WTC11 (cell line): ENCODE results near the gene NRG3. TPM values are rescaled to one million over a fixed set of nuclear protein-coding genes. Genes with fewer than 3 reads are reported as not detected.

Source experiments
- ATAC-seq: fragments of 200-7000 bp; cut with Tn5 transposase; 2 replicates; pipeline ENCODE4 v1.10.0; 2021; ENCODE audit warnings: mild to moderate bottlenecking, moderate library complexity
- CTCF ChIA-PET: fragments of 300-600 bp; sonication (Branson Sonifier 250); formaldehyde crosslinking; loops from one replicate; lab custom pipeline; 2021; ENCODE audit warnings: antibody characterized with exemption; lab: Charles Lee
- POLR2A ChIA-PET: fragments of 350-600 bp; sonication (Branson Sonifier 250); formaldehyde crosslinking; loops from one replicate; lab custom pipeline; 2021; ENCODE audit warnings: antibody characterized with exemption; lab: Charles Lee
- DNase-seq: peaks from one replicate; pipeline ENCODE4 v3.0.0; 2021; ENCODE audit warnings: low spot score
- H3K27ac Mint-ChIP-seq: 2 replicates; pipeline ENCODE4 v1.8.0; 2021; ENCODE audit warnings: mixed read lengths
- H3K27me3 Mint-ChIP-seq: 2 replicates; pipeline ENCODE4 v1.8.0; 2021; ENCODE audit warnings: low read depth, mild to moderate bottlenecking, moderate library complexity, mixed read lengths
- H3K36me3 Mint-ChIP-seq: 2 replicates; pipeline ENCODE4 v1.8.0; 2021; ENCODE audit warnings: mixed read lengths
- H3K4me1 Mint-ChIP-seq: 2 replicates; pipeline ENCODE4 v1.8.0; 2022; ENCODE audit warnings: mixed read lengths
- H3K4me3 Mint-ChIP-seq: 2 replicates; pipeline ENCODE4 v1.8.0; 2021; ENCODE audit warnings: mild to moderate bottlenecking, moderate library complexity, mixed read lengths
- H3K9me3 Mint-ChIP-seq: 2 replicates; pipeline ENCODE4 v1.8.0; 2021; ENCODE audit warnings: mixed read lengths
- CREM ChIP-seq: sonication (generic); formaldehyde crosslinking; IDR thresholded peaks from 2 replicates; pipeline ENCODE4 v1.8.1; 2022; ENCODE audit warnings: mild to moderate bottlenecking, missing genetic modification reagents, moderate library complexity
- E2F1 ChIP-seq: sonication (generic); formaldehyde crosslinking; IDR thresholded peaks from 2 replicates; pipeline ENCODE4 v1.8.0; 2022; ENCODE audit warnings: mild to moderate bottlenecking, missing genetic modification reagents
- E2F5 ChIP-seq: sonication (generic); formaldehyde crosslinking; IDR thresholded peaks from 2 replicates; pipeline ENCODE4 v1.8.1; 2022; ENCODE audit warnings: mild to moderate bottlenecking, moderate library complexity, missing genetic modification reagents
- ELF4 ChIP-seq: sonication (generic); formaldehyde crosslinking; IDR thresholded peaks from 2 replicates; pipeline ENCODE4 v1.8.1; 2022; ENCODE audit warnings: low read depth, mild to moderate bottlenecking, moderate library complexity, missing genetic modification reagents
- HMGXB4 ChIP-seq: sonication (generic); formaldehyde crosslinking; IDR thresholded peaks from 2 replicates; pipeline ENCODE4 v1.8.1; 2023; ENCODE audit warnings: mild to moderate bottlenecking, moderate library complexity, missing genetic modification reagents
- JUN ChIP-seq: sonication (generic); formaldehyde crosslinking; IDR thresholded peaks from 2 replicates; pipeline ENCODE4 v1.8.0; 2023; ENCODE audit warnings: mild to moderate bottlenecking, missing genetic modification reagents
- SMAD4 ChIP-seq: sonication (generic); formaldehyde crosslinking; IDR thresholded peaks from 2 replicates; pipeline ENCODE4 v1.8.0; 2022; ENCODE audit warnings: mild to moderate bottlenecking, missing genetic modification reagents
- TEAD4 ChIP-seq: sonication (generic); formaldehyde crosslinking; IDR thresholded peaks from 2 replicates; pipeline ENCODE4 v1.8.0; 2022; ENCODE audit warnings: mild to moderate bottlenecking, missing genetic modification reagents
- ZNF416 ChIP-seq: fragments of 250-450 bp; sonication (Bioruptor Pico); IDR thresholded peaks from 2 replicates; pipeline ENCODE4 v1.9.0; 2021; ENCODE audit warnings: mild to moderate bottlenecking, inconsistent platforms
- total RNA-seq: library from RNA; stranded (reverse); gene quantifications from 3 replicates; pipeline ENCODE4 v1.2.3, GENCODE V29; 2021
- TF ChIP-seq, protein P1 (sequence below): fragments of 250-450 bp; sonication (Bioruptor Pico); IDR thresholded peaks from 2 replicates; pipeline ENCODE4 v1.9.0; 2021; ENCODE audit warnings: mild to moderate bottlenecking
- TF ChIP-seq, protein P2 (sequence below): fragments of 200-600 bp; IDR thresholded peaks from 2 replicates; pipeline ENCODE4 v1.8.0; 2022; ENCODE audit warnings: antibody characterized with exemption
- TF ChIP-seq, protein P3 (sequence below): sonication (generic); formaldehyde crosslinking; conservative IDR thresholded peaks from 2 replicates; pipeline ENCODE4 v1.8.1; 2023; ENCODE audit warnings: mild to moderate bottlenecking, low read depth, missing genetic modification reagents, moderate library complexity
- TF ChIP-seq, protein P4 (sequence below): fragments of 250-450 bp; sonication (Bioruptor Pico); conservative IDR thresholded peaks from 2 replicates; pipeline ENCODE4 v1.9.0; 2021; ENCODE audit warnings: mild to moderate bottlenecking
- TF ChIP-seq, protein P5 (sequence below): sonication (generic); formaldehyde crosslinking; IDR thresholded peaks from 2 replicates; pipeline ENCODE4 v1.8.0; 2023; ENCODE audit warnings: missing genetic modification reagents, mild to moderate bottlenecking, borderline replicate concordance

NRG3 gene
- total RNA-seq, 1 experiment from 2014 or later: 7.0 TPM

DNA sequence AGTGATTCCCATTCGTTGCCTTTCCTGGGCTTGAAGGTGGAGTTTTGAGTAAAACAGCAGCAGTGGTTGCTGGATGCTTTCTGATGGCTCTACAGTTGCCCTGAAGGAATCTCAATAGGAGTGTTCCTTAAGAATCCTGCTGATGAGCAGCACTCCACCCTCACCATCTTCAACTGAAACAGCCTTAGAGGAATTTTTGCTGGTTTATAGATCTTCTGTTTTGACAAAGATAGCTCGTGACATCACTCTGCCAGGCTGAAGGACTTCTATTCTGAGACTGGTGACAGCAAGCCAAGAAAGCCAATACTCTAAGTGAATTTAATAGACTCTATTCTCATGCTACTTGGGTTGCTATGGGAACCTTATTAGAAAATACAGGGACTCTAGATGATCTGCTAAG lies 1014.7 kb downstream of the NRG3 start:
- POLR2A ChIA-PET: no interaction called here
- H3K36me3 Mint-ChIP-seq: no peaks in the 10 kb centered on the region
- H3K27me3 Mint-ChIP-seq: no peaks in the 10 kb centered on the region
- DNase-seq (no peak), ATAC-seq (no peak)
- H3K4me3 Mint-ChIP-seq: peak overlapping the region; percentile 64
- H3K27ac Mint-ChIP-seq: no peak overlapping the region
- peaks cover 23% of the 10 kb centered on the region for H3K4me1 Mint-ChIP-seq
- TF ChIP-seq, protein P1, sequence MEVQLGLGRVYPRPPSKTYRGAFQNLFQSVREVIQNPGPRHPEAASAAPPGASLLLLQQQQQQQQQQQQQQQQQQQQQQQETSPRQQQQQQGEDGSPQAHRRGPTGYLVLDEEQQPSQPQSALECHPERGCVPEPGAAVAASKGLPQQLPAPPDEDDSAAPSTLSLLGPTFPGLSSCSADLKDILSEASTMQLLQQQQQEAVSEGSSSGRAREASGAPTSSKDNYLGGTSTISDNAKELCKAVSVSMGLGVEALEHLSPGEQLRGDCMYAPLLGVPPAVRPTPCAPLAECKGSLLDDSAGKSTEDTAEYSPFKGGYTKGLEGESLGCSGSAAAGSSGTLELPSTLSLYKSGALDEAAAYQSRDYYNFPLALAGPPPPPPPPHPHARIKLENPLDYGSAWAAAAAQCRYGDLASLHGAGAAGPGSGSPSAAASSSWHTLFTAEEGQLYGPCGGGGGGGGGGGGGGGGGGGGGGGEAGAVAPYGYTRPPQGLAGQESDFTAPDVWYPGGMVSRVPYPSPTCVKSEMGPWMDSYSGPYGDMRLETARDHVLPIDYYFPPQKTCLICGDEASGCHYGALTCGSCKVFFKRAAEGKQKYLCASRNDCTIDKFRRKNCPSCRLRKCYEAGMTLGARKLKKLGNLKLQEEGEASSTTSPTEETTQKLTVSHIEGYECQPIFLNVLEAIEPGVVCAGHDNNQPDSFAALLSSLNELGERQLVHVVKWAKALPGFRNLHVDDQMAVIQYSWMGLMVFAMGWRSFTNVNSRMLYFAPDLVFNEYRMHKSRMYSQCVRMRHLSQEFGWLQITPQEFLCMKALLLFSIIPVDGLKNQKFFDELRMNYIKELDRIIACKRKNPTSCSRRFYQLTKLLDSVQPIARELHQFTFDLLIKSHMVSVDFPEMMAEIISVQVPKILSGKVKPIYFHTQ: no peak
- TF ChIP-seq, protein P2, sequence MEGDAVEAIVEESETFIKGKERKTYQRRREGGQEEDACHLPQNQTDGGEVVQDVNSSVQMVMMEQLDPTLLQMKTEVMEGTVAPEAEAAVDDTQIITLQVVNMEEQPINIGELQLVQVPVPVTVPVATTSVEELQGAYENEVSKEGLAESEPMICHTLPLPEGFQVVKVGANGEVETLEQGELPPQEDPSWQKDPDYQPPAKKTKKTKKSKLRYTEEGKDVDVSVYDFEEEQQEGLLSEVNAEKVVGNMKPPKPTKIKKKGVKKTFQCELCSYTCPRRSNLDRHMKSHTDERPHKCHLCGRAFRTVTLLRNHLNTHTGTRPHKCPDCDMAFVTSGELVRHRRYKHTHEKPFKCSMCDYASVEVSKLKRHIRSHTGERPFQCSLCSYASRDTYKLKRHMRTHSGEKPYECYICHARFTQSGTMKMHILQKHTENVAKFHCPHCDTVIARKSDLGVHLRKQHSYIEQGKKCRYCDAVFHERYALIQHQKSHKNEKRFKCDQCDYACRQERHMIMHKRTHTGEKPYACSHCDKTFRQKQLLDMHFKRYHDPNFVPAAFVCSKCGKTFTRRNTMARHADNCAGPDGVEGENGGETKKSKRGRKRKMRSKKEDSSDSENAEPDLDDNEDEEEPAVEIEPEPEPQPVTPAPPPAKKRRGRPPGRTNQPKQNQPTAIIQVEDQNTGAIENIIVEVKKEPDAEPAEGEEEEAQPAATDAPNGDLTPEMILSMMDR: no peak
- TF ChIP-seq JUN (CRISPR knock-in tag) (no peak), HMGXB4 (CRISPR knock-in tag) (no peak), E2F5 (CRISPR knock-in tag) (no peak), ZNF416 (CRISPR knock-in tag) (no peak), E2F1 (no peak)
- CTCF ChIA-PET: no interaction called here
- H3K9me3 Mint-ChIP-seq: peaks cover 2% of the 10 kb centered on the region

DNA sequence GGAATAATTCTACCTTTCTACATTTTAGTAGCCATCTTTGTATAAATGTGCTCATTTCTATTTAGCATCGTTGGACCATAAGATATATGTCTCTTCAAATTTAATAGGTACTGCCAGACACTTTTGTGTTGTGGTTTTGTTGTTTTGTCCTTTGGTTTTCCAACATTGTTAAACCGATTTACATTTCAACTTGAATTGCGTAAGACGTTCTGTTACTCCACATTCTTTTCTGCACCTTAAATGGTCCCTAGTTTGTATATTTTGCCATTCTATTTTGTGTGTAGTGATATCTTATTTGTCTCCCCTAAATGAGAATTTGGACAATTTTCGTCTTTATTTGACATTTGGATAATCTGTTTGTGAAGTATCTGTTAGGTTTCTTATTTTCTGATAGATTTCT lies 1015.6 kb downstream of the NRG3 start:
- POLR2A ChIA-PET: no interaction called here
- DNase-seq (no peak), ATAC-seq (no peak)
- no peaks in the 10 kb centered on the region for H3K36me3 Mint-ChIP-seq
- peaks cover 23% of the 10 kb centered on the region for H3K4me1 Mint-ChIP-seq
- no peaks in the 10 kb centered on the region for H3K27me3 Mint-ChIP-seq
- peaks cover 7% of the 10 kb centered on the region for H3K9me3 Mint-ChIP-seq
- no peak overlapping the region for H3K4me3 Mint-ChIP-seq
- no peak overlapping the region for H3K27ac Mint-ChIP-seq
- CTCF ChIA-PET: no interaction called here
- TF ChIP-seq ELF4 (no peak), HMGXB4 (CRISPR knock-in tag) (no peak), TEAD4 (no peak), CREM (CRISPR knock-in tag) (no peak), SMAD4 (no peak)
- TF ChIP-seq, protein P3, sequence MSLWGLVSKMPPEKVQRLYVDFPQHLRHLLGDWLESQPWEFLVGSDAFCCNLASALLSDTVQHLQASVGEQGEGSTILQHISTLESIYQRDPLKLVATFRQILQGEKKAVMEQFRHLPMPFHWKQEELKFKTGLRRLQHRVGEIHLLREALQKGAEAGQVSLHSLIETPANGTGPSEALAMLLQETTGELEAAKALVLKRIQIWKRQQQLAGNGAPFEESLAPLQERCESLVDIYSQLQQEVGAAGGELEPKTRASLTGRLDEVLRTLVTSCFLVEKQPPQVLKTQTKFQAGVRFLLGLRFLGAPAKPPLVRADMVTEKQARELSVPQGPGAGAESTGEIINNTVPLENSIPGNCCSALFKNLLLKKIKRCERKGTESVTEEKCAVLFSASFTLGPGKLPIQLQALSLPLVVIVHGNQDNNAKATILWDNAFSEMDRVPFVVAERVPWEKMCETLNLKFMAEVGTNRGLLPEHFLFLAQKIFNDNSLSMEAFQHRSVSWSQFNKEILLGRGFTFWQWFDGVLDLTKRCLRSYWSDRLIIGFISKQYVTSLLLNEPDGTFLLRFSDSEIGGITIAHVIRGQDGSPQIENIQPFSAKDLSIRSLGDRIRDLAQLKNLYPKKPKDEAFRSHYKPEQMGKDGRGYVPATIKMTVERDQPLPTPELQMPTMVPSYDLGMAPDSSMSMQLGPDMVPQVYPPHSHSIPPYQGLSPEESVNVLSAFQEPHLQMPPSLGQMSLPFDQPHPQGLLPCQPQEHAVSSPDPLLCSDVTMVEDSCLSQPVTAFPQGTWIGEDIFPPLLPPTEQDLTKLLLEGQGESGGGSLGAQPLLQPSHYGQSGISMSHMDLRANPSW (CRISPR knock-in tag): no peak
- TF ChIP-seq, protein P4, sequence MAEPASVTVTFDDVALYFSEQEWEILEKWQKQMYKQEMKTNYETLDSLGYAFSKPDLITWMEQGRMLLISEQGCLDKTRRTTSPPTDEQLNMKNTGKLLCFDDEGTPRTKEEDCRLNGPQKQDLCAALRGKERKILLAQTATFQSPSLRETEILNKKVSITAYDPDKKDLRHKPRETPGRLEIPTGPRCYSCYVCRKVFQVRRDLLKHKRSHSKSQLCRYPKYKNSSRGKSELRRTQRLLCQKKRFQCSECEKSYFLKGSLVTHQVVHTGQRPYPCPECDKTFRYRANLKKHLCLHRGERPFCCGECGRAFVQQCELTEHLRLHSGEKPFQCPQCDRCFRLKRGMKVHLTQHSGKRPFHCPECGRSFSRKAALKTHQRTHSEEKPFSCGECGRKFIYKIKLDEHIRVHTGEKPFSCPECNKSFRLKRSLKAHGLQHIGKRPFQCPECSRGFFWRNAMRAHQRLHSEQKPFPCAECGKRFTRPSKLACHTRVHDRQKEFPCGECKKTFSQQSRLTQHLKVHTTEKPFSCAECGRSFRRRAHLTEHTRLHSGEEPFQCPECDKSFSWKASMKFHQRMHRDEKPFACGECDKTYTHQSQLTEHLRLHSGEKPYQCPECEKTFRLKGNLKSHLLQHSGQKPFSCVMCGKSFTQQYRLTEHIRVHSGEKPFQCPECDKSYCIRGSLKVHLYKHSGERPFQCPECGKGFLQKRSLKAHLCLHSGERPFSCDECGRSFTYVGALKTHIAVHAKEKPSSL (CRISPR knock-in tag): no peak
- TF ChIP-seq, protein P5, sequence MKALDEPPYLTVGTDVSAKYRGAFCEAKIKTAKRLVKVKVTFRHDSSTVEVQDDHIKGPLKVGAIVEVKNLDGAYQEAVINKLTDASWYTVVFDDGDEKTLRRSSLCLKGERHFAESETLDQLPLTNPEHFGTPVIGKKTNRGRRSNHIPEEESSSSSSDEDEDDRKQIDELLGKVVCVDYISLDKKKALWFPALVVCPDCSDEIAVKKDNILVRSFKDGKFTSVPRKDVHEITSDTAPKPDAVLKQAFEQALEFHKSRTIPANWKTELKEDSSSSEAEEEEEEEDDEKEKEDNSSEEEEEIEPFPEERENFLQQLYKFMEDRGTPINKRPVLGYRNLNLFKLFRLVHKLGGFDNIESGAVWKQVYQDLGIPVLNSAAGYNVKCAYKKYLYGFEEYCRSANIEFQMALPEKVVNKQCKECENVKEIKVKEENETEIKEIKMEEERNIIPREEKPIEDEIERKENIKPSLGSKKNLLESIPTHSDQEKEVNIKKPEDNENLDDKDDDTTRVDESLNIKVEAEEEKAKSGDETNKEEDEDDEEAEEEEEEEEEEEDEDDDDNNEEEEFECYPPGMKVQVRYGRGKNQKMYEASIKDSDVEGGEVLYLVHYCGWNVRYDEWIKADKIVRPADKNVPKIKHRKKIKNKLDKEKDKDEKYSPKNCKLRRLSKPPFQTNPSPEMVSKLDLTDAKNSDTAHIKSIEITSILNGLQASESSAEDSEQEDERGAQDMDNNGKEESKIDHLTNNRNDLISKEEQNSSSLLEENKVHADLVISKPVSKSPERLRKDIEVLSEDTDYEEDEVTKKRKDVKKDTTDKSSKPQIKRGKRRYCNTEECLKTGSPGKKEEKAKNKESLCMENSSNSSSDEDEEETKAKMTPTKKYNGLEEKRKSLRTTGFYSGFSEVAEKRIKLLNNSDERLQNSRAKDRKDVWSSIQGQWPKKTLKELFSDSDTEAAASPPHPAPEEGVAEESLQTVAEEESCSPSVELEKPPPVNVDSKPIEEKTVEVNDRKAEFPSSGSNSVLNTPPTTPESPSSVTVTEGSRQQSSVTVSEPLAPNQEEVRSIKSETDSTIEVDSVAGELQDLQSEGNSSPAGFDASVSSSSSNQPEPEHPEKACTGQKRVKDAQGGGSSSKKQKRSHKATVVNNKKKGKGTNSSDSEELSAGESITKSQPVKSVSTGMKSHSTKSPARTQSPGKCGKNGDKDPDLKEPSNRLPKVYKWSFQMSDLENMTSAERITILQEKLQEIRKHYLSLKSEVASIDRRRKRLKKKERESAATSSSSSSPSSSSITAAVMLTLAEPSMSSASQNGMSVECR (CRISPR knock-in tag): no peak
